HepG2 (cell line): ENCODE results near the gene RPP21. TPM values are rescaled to one million over a fixed set of nuclear protein-coding genes. Genes with fewer than 3 reads are reported as not detected.

Experiments used
- AHR ChIP-seq: IDR thresholded peaks from 2 replicates; pipeline ENCODE4 v1.6.1; 2018; ENCODE audit warnings: missing genetic modification reagents, missing compliant biosample characterization
- AKAP8 ChIP-seq: sonication (generic); formaldehyde crosslinking; IDR thresholded peaks from 2 replicates; pipeline ENCODE4 v1.5.1; 2020; ENCODE audit warnings: mild to moderate bottlenecking, missing genetic modification reagents
- BRF2 ChIP-seq: sonication (generic); formaldehyde crosslinking; IDR thresholded peaks from 2 replicates; pipeline ENCODE4 v1.8.1; 2022; ENCODE audit warnings: mild to moderate bottlenecking, missing genetic modification reagents
- CC2D1A ChIP-seq: sonication (generic); formaldehyde crosslinking; IDR thresholded peaks from 2 replicates; pipeline ENCODE4 v1.8.1; 2023; ENCODE audit warnings: mild to moderate bottlenecking, missing genetic modification reagents
- CHD2 ChIP-seq: IDR thresholded peaks from 2 replicates; pipeline ENCODE4 v1.6.1; 2011; ENCODE audit warnings: low read depth, low read length, improper control_type of control experiment
- GPN1 ChIP-seq: sonication (generic); formaldehyde crosslinking; IDR thresholded peaks from 2 replicates; pipeline ENCODE4 v1.5.1; 2020; ENCODE audit warnings: missing genetic modification reagents, borderline replicate concordance
- HES4 ChIP-seq: sonication (generic); formaldehyde crosslinking; IDR thresholded peaks from 2 replicates; pipeline ENCODE4 v1.9.0; 2021; ENCODE audit warnings: mild to moderate bottlenecking, missing genetic modification reagents, borderline replicate concordance
- HHEX ChIP-seq: IDR thresholded peaks from 2 replicates; pipeline ENCODE4 v1.6.1; 2016; ENCODE audit warnings: control low read depth
- HNF4G ChIP-seq, 2 experiments: sonication (generic) in 1 of 2; formaldehyde crosslinking in 1 of 2; IDR thresholded peaks; 2 replicates each; pipeline versions ENCODE4 v1.4.0 to v1.6.1; 2011 to 2020; ENCODE audit warnings: borderline replicate concordance in 2 of 2, low read depth in 2 of 2, mild to moderate bottlenecking in 2 of 2, low read length in 1 of 2, missing genetic modification reagents in 1 of 2, moderate library complexity in 1 of 2
- KDM5B ChIP-seq: sonication (generic); formaldehyde crosslinking; IDR thresholded peaks from 2 replicates; pipeline ENCODE4 v1.4.0; 2020; ENCODE audit warnings: missing genetic modification reagents, mild to moderate bottlenecking, borderline replicate concordance
- MED1 ChIP-seq: sonication (generic); formaldehyde crosslinking; IDR thresholded peaks from 2 replicates; pipeline ENCODE4 v1.4.0; 2020; ENCODE audit warnings: missing genetic modification reagents
- MNT ChIP-seq: fragments of 450-650 bp; IDR thresholded peaks from 2 replicates; pipeline ENCODE4 v1.6.1; 2016
- MTERF4 ChIP-seq: sonication (generic); formaldehyde crosslinking; IDR thresholded peaks from 2 replicates; pipeline ENCODE4 v1.8.0; 2023; ENCODE audit warnings: mild to moderate bottlenecking, missing genetic modification reagents
- MTF2 ChIP-seq: sonication (generic); formaldehyde crosslinking; IDR thresholded peaks from 2 replicates; pipeline ENCODE4 v1.5.0; 2020; ENCODE audit warnings: missing genetic modification reagents, borderline replicate concordance
- PHF5A ChIP-seq: IDR thresholded peaks from one replicate; pipeline ENCODE4 v1.6.1; 2018; ENCODE audit warnings: low read depth, missing genetic modification reagents; ENCODE audit not compliant: unreplicated experiment
- RXRB ChIP-seq: IDR thresholded peaks from 2 replicates; pipeline ENCODE4 v1.6.1; 2016; ENCODE audit warnings: borderline replicate concordance, missing genetic modification reagents, missing compliant biosample characterization
- SAFB2 ChIP-seq: sonication (generic); formaldehyde crosslinking; IDR thresholded peaks from 2 replicates; pipeline ENCODE4 v1.5.1; 2020; ENCODE audit warnings: missing genetic modification reagents, low read depth, mild to moderate bottlenecking, borderline replicate concordance
- SIX4 ChIP-seq: sonication (generic); formaldehyde crosslinking; IDR thresholded peaks from 2 replicates; pipeline ENCODE4 v1.4.0; 2020; ENCODE audit warnings: missing genetic modification reagents
- SNRNP70 ChIP-seq: fragments of 200-400 bp; formaldehyde crosslinking; IDR thresholded peaks from 2 replicates; pipeline ENCODE4 v1.6.1; 2017; ENCODE audit warnings: mild to moderate bottlenecking, low read depth, low read length, moderate library complexity
- TCF12 ChIP-seq, 2 experiments: fragments of 450-650 bp in 1 of 2; sonication (generic) in 1 of 2; formaldehyde crosslinking in 1 of 2; IDR thresholded peaks; 2 replicates each; pipeline versions ENCODE4 v1.6.1 to v1.8.0; 2017 to 2022; ENCODE audit warnings: antibody characterized with exemption in 1 of 2, mild to moderate bottlenecking in 1 of 2, missing genetic modification reagents in 1 of 2, moderate library complexity in 1 of 2
- TSC22D2 ChIP-seq: sonication (generic); formaldehyde crosslinking; IDR thresholded peaks from 2 replicates; pipeline ENCODE4 v1.5.1; 2020; ENCODE audit warnings: missing genetic modification reagents, mild to moderate bottlenecking, borderline replicate concordance
- ZBTB20 ChIP-seq: sonication (generic); formaldehyde crosslinking; IDR thresholded peaks from 2 replicates; pipeline ENCODE4 v1.8.1; 2023; ENCODE audit warnings: missing genetic modification reagents, low read depth, mild to moderate bottlenecking, borderline replicate concordance
- ZBTB7B ChIP-seq: sonication (generic); formaldehyde crosslinking; IDR thresholded peaks from 2 replicates; pipeline ENCODE4 v1.4.0; 2020; ENCODE audit warnings: missing genetic modification reagents
- ZIK1 ChIP-seq: sonication (generic); formaldehyde crosslinking; IDR thresholded peaks from 2 replicates; pipeline ENCODE4 v1.5.0; 2020; ENCODE audit warnings: mild to moderate bottlenecking, low read depth, missing genetic modification reagents, borderline replicate concordance
- ZNF10 ChIP-seq: sonication (generic); formaldehyde crosslinking; IDR thresholded peaks from 2 replicates; pipeline ENCODE4 v1.4.0; 2020; ENCODE audit warnings: mild to moderate bottlenecking, low read depth, missing genetic modification reagents, borderline replicate concordance
- ZNF256 ChIP-seq: sonication (generic); formaldehyde crosslinking; conservative IDR thresholded peaks from 2 replicates; pipeline ENCODE4 v1.4.0; 2020; ENCODE audit warnings: missing genetic modification reagents
- ZNF282 ChIP-seq: fragments of 450-650 bp; IDR thresholded peaks from 2 replicates; pipeline ENCODE4 v1.6.1; 2018; ENCODE audit not compliant: partially characterized antibody
- ZNF709 ChIP-seq: sonication (generic); formaldehyde crosslinking; IDR thresholded peaks from 2 replicates; pipeline ENCODE4 v1.5.0; 2020; ENCODE audit warnings: mild to moderate bottlenecking, missing genetic modification reagents
- ZNF790 ChIP-seq: sonication (generic); formaldehyde crosslinking; IDR thresholded peaks from 2 replicates; pipeline ENCODE4 v1.8.0; 2022; ENCODE audit warnings: missing genetic modification reagents, mild to moderate bottlenecking, borderline replicate concordance
- polyA plus RNA-seq, 8 experiments: library from polyadenylated mRNA; depleted of rRNA in 3 of 8; stranded (reverse) in 7 of 8; unstranded in 1 of 8; fragments of >200 nt; fragmentation: Illumina TruSeq in 4 of 8; extraction: Trizol in 4 of 8; gene quantifications; 2 replicates each; pipeline versions ENCODE4 v1.2.1 to v1.2.3, GENCODE V29; 2011 to 2016; ENCODE audit warnings: low read depth in 4 of 8, missing spikeins in 1 of 8, mixed read lengths in 1 of 8; ENCODE audit not compliant: insufficient read depth in 1 of 8
- total RNA-seq, 5 experiments: library from RNA; depleted of rRNA; stranded (reverse); fragments of >200 nt; fragmentation: Illumina TruSeq; extraction: Trizol; gene quantifications; 2 replicates each; pipeline ENCODE4 v1.2.3, GENCODE V29; 2016; ENCODE audit warnings: low read depth in 1 of 5

The RPP21 gene
- total and polyA plus RNA-seq, 2 of the 13 experiments (the other 11 are each of a cell fraction or from before 2014, with no cell fraction given) = 53.1 to 72.3 TPM

GRCh38 chr6:30327232-30327746, 17.7 kb upstream of the RPP21 start (continued):
- TF ChIP-seq GPN1 (CRISPR knock-in tag) (no peak), ZNF790 (no peak), RXRB (CRISPR knock-in tag) (no peak), ZNF256 (no peak), HHEX (CRISPR knock-in tag) (no peak), MTERF4 (CRISPR knock-in tag) (peak; percentile 20; the same call in 1 of the 2 replicates), ZNF282 (no peak), CC2D1A (no peak), KDM5B (CRISPR knock-in tag) (no peak), AKAP8 (no peak), MNT (no peak), ZNF10 (CRISPR knock-in tag) (no peak), TCF12 (IDR thresholded peaks at IDR 0.05) (no peak), TCF12 (CRISPR knock-in tag; IDR thresholded peaks at IDR 0.05) (no peak), MTF2 (CRISPR knock-in tag) (no peak), ZBTB7B (CRISPR knock-in tag) (peak; percentile 58; the same call in 1 of the 2 replicates), BRF2 (CRISPR knock-in tag) (no peak), AHR (CRISPR knock-in tag) (no peak), CHD2 (no peak), MED1 (CRISPR knock-in tag) (no peak), SAFB2 (no peak), HNF4G (IDR thresholded peaks at IDR 0.05; ENCODE audit: borderline replicate concordance, low read depth, low read length) (no peak), HNF4G (CRISPR knock-in tag; IDR thresholded peaks at IDR 0.05; ENCODE audit: borderline replicate concordance, low read depth) (no peak), SIX4 (CRISPR knock-in tag) (no peak), ZIK1 (CRISPR knock-in tag) (no peak), PHF5A (CRISPR knock-in tag) (no peak), ZBTB20 (CRISPR knock-in tag) (peak; percentile 36; the same call in 1 of the 2 replicates), ZNF709 (CRISPR knock-in tag) (no peak), HES4 (CRISPR knock-in tag) (no peak), SNRNP70 (no peak), TSC22D2 (CRISPR knock-in tag) (no peak)
